GM18508 (cell line): ENCODE results near the gene CACNA1C.

Experiments
- ATAC-seq: cut with Tn5 transposase; IDR thresholded peaks from one replicate; pipeline ENCODE4 v1.9.1; 2021; ENCODE audit warnings: moderate number of reproducible peaks; ENCODE audit not compliant: insufficient read depth, unreplicated experiment

Gene CACNA1C

DNA sequence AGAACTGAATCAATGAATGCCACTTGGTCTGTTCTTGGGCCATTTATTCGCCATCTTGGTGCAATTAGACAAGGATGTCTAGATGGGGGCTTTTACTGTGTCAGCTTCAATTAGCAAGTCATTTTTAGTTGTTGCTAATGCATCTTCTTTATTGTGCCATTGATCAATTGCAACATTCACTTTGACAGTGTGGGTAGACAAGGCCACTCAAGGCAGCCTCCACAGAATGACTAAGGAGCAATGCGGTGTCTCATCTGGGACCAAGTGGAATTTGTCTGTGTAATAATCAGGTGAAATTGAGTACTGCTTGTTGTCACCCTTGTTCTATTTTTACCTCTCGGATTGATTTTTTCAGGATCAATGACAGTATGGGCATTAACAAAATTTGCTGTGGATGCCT is 275.9 kb downstream of the CACNA1C start:
- no peak for ATAC-seq

DNA sequence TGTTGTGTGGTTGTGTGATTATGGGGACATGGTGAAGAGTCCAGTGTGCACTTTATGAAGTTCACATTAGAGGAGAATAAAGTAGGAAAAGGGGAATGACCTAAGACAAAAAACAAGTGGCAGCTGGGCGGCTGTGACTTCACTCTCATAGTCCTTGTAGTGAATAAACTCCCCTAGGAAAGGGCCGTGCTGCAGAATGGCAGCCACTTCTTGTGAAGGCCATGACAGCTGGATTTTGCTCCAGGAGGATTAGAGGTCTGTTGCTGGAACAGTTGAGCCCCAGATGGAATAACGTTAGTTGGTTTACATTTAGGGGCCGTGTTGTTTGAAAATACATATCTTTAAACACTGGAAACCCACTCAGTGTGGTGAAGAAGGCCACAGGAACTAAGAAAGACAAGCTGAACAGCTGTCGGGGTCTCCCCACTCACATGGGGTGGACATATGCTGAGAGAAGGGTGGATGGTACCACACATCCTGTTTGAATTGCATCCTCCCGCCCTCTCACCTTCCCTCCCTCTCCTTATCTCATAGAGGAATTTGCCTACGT is 276.9 kb downstream of the CACNA1C start:
- ATAC-seq: no peak

DNA sequence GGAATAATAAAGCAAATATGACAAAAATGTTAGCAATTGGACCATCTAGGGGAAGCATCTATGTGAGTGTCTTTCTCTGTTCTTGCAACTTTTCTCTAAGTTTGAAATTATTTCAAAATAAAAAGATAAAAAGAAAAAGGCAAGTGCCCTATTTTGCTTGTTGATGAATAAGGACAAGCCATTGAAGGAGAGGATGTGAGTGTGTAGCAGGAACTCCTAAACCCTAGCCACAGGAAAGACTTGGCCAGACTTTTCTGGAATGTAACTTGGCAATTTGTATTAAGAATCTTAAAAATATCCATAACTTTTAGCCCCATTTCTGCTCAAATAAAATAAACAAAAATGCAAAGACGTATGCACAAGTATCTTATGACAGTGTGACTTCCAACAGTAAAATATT is 279.4 kb downstream of the CACNA1C start:
- no peak for ATAC-seq

DNA sequence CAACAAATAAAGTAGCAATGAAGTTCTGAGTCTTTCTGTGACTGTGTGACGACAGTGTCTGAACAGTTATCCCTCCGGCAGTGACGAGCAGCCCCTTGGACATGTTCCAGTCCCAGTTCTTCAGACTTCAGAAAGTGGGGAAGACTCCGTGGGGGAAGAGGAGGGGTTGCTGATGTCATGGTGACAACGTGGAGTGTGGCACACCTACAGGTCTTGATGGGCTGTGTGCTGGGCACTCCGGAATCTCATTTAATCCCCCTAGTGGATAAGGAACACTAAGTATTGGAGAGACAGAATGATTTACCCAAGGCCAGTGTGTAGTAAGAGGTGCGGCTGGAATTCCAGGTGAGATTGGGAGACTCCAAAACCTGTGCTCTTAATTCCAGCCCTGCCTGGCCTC is 280.2 kb downstream of the CACNA1C start:
- no peak for ATAC-seq

DNA sequence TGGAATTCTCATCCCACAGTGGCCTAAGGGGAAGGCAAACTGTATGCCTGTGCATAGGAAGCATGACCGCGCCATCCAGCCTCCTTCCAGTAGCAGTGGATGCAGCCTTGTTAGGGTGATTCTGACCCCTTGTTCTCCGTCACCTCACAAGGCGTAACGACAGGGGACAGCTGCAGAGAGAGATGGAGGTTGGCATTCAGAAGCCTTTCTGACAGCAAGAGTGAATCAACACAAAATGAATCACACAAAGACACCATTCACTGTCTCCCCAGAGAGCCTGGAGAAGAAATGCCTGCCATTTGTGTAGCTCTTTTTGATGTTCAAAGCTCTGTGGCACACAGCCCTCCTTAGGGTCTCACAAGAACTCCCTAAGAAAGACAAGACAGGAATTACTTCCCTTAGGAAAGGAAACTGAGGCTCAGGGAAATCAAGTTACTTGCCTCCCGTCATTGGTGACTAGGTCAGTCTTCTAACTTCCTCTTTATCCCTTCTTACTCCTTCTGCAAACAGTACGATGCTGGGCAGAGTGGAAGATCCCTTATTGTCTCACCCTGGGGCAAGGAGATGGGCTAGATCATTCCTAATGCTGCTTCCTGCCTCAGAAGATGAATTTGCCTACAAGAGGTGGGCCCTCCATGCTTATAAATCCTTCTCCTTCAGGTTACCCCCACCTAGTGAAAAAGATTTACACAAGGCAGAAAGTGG is 280.9 kb downstream of the CACNA1C start:
- no peak for ATAC-seq

DNA sequence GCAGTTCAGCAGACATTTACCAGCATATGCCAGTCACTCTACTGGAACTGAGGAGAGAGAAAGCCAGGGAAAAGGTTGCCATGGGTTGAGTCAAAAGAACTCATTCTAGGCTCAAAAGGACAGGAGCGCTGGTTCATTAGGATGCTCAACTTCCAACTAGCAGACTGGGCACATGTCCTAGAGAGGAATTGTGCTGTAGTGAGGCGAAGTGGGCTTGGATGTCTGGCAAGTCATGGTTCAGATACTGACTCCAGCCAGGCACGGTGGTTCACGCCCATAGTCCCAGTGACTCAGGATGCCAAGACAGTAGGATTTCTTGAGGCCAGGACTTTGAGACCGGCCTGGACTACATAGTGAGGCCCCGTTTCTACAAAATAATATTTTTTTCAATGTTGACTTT is 281.5 kb downstream of the CACNA1C start:
- ATAC-seq: no peak

DNA sequence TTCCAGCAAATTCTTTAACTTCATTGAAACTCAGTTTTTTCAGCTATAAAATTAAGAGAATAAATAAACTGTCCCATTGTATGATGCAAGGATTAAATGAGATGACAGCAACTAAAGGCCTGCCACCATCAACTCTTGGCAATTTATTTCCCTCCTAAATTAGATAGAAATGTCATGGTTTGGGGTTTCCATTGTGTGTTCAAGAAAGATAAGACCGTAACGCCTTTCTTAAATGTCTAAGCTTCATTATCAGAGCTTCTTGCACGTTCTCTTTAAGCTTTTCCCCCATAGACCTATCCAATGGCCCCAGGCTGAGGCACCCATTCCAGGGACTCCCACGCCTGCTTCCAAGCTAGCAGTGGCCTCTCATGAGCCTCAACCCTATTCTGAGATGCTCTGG is 281.9 kb downstream of the CACNA1C start:
- ATAC-seq: no peak

DNA sequence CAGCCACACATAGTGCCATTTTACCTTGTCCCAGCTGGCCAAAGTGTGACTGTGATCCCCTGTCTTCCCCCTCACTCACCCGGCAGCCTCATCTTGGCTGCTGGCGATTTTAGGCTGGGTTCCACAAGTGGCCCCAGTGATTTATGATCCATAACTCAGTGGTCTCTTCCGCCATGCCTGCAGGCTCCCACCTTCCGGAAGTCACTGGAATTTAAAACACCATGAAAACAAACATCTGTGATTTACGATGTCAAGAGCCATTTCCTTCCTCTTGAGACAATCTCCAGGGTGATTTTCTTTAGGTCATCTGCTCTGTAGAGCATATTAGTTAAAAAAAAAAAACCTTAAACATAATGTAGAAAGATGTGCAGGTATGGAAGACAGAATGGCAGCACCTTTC is 282.3 kb downstream of the CACNA1C start:
- no peak for ATAC-seq

DNA sequence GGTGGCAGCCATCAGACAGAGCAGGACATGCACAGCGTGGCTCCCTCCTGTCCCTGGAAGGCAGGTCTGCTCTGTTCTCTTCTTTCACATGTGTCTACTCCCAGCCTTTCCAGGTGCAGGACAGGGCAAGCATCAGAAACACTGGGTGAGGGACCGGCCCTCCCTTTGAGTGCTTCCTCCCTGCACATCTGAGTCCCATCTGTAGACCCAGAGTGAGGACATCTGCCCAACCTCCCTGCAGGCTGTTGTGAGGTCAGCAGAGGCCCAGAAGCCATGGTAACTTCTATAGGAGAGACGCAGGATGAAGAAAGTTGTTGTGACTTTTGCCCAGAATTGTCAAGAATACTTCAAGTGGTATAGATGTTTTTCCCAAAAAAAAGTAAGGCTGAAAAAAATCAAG is 282.7 kb downstream of the CACNA1C start:
- ATAC-seq: no peak

DNA sequence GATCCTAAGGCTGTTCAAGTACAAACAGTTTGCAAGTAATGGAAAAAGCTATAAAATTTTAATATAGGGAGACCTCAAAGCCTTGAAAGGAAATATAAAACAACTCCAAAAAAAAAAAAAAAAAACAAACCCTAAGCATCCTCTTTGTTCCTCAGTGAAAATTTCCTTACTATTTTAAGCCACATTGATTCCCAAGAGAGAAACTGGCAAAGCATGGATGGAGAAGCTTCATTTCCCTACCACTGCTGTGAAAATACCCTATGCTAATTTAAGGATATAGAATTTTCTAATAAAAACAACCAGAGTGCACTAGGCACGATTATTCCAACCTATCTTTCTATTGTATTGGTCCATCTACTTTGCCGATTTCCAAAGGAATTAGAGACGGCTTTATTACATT is 283.1 kb downstream of the CACNA1C start:
- no peak for ATAC-seq

DNA sequence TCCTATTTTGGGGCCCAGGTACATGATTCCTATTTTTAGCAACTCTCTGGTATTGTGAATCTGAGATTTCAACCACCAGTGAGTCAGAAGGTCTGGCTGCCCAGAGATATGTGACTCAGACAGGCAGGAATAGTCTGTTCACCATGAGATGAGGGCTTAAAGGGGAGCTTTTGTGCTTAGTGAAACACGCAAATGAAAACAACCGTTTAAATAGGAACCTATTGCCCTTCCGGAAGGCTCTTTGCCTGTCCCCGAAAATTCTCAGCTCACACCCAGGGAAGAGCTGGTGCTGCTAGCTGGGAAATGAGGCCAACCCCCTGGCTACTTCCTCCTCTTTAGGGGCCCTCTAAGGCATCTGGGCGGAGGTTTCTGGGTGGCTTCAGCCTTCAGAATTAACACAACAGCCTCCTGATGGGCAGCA is 283.6 kb downstream of the CACNA1C start:
- ATAC-seq: no peak

DNA sequence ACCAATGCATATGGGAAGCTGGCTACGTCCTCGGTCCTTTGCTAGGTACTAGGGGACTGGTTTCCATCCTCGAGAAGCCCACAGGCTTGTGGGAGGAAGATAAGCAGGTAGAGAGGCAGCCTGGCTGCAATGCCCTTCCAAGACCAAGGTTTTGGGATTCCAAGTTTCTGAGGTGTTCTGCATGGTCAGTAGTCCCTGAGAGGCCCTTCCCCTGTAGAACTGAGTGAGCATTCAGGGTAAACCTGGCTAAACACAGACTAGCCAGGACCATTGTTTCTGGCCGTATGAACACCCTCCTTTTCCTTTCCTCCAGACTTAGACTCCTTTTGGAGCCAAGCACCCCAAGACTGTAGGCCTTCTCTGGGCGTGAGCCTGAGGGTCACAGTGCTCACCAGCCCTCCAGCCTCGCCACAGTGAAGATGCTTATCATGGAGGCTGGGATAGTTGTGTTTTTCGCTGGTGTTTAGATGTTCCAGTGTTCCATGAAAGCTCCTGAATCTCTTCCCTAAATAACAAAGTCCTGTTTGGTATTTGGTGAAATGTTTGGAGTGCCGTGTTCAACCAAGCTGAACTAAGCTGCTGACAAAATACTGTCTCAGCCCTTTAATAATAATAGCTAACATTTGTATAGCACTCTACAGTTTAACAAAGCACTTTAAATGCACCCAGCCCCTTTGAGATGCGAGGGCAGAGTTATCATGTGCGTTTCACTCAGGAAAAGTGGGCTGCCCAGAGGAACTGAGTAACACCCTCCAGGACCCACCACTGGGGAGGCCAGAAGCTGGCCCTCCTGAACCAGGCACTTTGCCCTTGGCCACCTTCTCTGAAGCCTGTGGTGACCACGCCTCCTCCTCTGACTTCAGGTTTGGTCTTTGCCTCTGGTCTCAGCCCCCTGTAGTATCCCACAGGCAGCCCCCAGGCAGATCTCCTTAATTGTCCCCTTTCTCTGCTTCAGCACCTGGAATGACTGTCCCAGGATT is 284.5 kb downstream of the CACNA1C start:
- no peak for ATAC-seq

DNA sequence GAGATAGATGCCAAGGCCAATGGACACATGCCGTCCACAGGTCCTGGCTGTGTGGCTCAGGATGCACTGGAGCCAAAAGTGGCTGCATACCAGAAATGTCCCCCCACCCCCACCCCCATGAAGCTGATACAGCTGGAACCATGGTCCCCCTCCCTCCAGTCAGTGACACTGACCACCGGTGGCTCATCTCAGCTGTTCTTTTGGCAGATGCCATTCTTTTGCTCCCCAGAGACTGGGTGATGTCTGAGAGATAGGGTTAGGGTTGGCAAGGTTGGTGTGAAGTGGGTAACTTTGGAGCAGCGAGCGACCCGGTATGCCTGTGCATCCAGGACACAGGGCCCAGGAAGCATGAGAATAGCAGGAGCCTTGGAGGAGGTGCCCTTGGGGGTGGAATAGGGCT is 285.6 kb downstream of the CACNA1C start:
- no peak for ATAC-seq

DNA sequence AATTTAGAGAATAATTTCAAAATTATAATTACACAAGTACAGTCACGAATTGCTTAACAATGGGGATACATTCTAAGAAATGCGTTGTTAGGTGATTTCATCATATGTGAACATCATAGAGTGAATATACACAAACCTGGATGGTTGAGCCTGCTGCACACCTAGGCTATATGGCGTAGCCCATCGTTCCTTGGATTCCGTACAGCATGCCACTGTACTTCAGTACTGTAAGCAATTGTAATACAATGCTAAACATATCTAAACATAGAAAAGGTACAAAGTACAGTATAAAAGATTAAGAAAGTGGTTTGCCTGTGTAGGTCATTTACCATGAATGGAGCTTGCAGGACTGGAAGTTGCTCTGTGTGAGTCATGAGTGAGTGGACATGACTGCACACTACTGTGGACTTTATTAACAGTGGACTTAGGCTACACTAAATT is 286.2 kb downstream of the CACNA1C start:
- no peak for ATAC-seq

DNA sequence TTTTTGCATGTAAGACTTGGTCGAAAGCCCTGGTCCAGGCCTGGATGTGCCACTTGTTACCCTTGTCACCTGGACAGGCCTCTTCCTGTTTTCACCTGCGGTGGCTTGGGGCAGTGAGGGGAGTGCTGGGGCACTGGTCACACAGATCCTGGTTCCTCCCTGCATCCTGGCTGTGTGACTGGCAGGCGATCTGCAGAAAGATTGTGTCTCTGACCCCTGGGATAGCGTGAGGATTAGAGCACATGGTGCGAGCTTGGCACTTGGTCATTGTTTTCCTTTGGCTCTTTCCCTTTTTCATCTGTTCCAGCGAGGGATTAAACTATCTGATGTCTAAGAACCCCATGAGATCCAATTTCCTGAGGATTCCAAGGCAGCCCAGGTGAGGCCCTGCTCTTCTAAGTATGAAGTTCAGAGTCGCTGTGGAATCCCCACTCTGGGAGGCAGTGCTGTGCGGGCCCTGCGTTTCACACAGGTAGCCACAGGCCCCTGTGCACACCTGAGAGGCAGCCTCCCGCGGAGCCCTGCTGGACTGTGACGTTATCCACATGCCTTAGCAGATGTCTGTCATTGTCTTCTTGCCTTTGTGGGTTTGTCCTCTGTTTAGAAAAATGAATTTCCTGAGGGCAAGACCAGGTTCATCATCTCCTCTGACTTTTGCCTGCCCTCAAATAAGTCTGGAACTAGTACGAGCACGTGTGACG is 288.4 kb downstream of the CACNA1C start:
- no peak for ATAC-seq

DNA sequence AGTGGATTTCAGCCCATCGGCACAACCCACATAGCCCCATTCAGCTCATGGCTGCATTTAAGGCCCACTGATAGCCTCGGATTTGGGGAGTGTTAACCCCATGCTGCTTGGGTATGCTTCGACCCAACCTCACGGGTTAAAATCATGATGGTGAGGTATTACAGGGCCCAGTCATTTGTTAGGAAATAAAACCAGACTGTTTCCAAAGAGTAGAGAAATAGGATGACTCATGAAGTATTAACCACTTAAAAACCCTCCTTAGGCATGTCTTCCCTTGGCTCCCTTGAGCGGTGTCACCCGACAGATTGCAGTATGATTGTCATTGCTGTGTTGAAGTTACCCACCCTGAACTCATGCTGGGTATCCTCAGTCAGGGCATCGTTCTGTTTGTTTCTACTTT is 289.1 kb downstream of the CACNA1C start:
- no peak for ATAC-seq

DNA sequence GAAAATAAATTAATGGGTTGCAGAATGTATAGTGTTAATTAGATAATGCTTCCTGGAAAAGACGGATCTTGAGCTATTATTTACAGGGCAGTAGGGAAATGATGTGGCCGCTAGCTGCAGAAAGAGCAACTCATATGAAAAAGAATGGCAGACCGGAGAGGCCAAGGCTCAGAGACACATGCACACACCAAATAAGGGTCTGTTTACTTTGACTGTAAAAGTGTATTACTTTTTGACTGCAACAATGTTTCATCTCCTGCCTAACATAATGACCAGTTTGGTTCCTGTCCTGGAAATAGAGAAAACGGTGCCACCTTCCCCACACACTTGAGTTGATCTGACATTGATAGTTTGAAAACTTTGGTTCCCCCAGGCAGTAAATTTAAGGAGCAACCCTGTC is 290.9 kb downstream of the CACNA1C start:
- no peak for ATAC-seq

DNA sequence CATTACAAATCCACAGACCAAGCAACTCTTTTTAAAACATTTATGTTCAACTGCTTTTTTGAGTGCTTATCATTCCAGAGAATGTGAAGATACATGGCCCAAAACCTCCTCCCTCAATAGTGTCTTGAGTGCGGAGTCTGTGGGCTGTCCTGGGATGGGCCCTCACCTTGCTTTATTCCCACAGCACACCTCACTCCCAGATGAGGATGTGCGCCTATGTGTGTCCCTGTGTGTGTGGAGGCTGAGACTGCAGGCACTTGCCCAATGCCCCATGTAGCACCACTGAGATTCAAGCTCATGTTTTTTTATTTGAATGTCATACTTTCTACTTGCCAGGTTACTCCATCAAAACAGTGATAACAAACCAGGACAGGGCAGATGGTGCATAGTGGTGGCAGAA is 291.7 kb downstream of the CACNA1C start:
- no peak for ATAC-seq

DNA sequence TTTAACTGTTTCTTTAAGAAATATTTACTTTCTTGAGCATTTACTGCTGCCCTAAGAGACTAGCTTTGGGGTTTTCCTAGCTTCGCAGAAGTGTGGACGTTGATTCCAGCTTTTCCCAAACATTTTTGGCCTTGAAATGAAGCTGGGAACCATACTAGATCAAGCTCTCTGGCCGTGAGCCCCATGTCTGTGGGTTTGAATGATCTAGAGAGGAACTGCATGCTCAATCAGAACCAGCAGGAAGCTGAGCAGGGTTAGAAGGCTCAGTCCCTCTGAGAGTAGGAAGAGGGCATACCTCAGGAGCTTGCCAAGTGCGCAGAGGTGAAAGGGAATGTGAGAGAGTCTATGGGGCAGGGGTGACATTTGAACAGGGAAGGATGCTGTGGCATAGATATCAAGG is 292.1 kb downstream of the CACNA1C start:
- no peak for ATAC-seq

DNA sequence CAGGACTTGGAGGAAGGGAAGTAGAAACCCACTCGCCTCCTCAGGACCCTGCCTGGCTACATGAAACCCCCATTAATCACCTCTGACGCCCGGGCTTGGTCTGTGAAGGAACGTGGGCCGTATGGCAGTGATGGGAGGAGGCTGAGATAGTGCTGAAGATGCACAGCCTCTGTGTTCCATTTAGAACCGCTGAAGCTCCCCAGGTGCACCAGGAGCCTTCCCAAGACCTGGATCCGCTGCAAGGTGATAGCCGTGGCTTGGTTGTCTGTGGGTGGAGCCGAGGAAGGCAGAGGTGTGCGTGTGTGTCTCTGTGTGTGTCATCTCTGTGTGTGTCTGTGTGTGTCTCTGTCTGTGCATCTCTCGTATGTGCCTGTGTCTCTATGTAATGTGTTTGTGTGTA is 293.1 kb downstream of the CACNA1C start:
- ATAC-seq: no peak

DNA sequence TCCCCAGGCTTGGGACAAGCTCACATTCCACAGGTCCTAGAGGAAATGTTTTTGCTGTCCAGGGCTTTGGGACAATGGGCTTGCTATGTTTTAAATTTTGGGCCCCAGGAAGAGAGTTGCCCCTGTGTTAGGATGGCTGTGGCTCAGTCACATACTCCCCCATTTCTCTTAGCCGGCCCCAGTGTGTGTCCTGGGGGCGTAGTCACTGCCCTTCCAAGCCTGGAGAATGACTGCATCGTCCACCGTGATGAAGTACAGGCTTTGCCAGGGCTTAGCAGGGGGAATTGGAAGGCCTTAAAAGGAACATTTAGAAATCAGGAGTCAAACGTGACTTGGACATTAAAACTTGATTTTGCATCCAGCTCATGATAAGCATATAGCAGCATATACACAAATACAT is 293.6 kb downstream of the CACNA1C start:
- ATAC-seq: no peak
